Thoracic aorta (tissue), 2 donors: Measurements from ENCODE around the gene RNF150. TPM values are rescaled to one million over a fixed set of nuclear protein-coding genes. Genes with fewer than 3 reads are reported as not detected.

Experiments used
- ATAC-seq: fragments of 150-250 bp; one replicate; pipeline ENCODE4 v1.8.0; 2017; ENCODE audit warnings: low read depth; ENCODE audit not compliant: insufficient number of reproducible peaks, low FRiP score
- DNase-seq: peaks from one replicate; pipeline ENCODE4 v3.0.0-alpha.2; 2020; ENCODE audit warnings: low spot score
- H3K27ac ChIP-seq, 2 donors: fragments of 200-600 bp; sonication (generic); 1 replicate in 1 of 2; 2 replicates in 1 of 2; pipeline ENCODE4 v1.5.1; 2016; ENCODE audit warnings: mild to moderate bottlenecking in 2 of 2, moderate library complexity in 2 of 2
- H3K27me3 ChIP-seq: fragments of 200-600 bp; sonication (generic); replicated peaks from 2 replicates; pipeline ENCODE4 v1.6.0; 2016; ENCODE audit warnings: mild to moderate bottlenecking; ENCODE audit not compliant: insufficient read depth
- H3K36me3 ChIP-seq: fragments of 200-600 bp; sonication (generic); one replicate; pipeline ENCODE4 v1.5.1; 2016
- H3K4me1 ChIP-seq, 2 donors: fragments of 200-600 bp; sonication (generic); 1 replicate in 1 of 2; 2 replicates in 1 of 2; pipeline versions ENCODE4 v1.5.1 to v1.6.0; 2016; ENCODE audit warnings: low read depth in 2 of 2, mild to moderate bottlenecking in 1 of 2; ENCODE audit not compliant: control insufficient read depth in 1 of 2
- H3K4me3 ChIP-seq: fragments of 200-600 bp; sonication (generic); 2 replicates; pipeline ENCODE4 v1.5.1; 2016; ENCODE audit warnings: mild to moderate bottlenecking
- H3K9me3 ChIP-seq: fragments of 200-600 bp; sonication (generic); 2 replicates; pipeline ENCODE4 v1.5.1; 2016
- CTCF ChIP-seq: fragments of 200-600 bp; sonication (generic); IDR thresholded peaks from one replicate; pipeline ENCODE4 v1.5.1; 2019; ENCODE audit warnings: antibody characterized with exemption
- total RNA-seq, 2 donors: library from RNA; depleted of rRNA; stranded (reverse); fragments of >200 nt; gene quantifications; one replicate each; pipeline versions ENCODE4 v1.1.0 to v1.2.3, GENCODE V29; 2016

RNF150 gene
- total RNA-seq, 2 donors from 2014 or later, result 9.7 to 11.6 TPM

DNA sequence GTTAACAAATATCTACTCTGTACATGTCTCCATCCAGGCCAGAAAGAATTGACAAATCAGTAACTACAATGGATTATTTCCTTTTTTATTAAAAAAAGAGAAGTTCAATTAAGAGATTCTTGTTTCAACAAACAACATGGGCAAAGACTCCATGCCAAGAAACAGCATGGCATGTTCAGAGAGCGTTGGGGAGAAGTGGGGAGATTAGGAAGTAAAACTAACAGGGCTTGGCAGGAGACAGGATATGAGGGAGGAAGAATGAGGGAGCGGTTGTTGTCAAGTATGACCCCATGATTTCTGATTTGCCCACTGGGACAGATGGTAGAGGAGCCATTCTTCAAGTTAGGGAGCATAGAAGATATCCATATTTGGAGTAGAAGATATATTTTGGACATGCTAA is 128.4 kb downstream of the RNF150 start:
- Histone ChIP-seq H3K9me3 (no peaks in the 10 kb centered on the region), H3K4me3 (no peak overlapping the region), H3K36me3 (no peaks in the 10 kb centered on the region), H3K27me3 (no peaks in the 10 kb centered on the region), H3K4me1 (peaks cover 5 to 18% of the 10 kb centered on the region in 2 donors), H3K27ac (no peak overlapping the region)
- ATAC-seq (no peak), DNase-seq (no peak)
- TF ChIP-seq CTCF, result no peak

GRCh38 chr4:141003193-141003592 is 130.1 kb downstream of the RNF150 start:
- no peaks in the 10 kb centered on the region for H3K9me3 ChIP-seq
- DNase-seq, result no peak
- TF ChIP-seq CTCF, result no peak
- H3K36me3 ChIP-seq, result no peaks in the 10 kb centered on the region
- no peaks in the 10 kb centered on the region for H3K27me3 ChIP-seq
- H3K4me3 ChIP-seq, result no peak overlapping the region
- ATAC-seq, result no peak
- peaks cover 5 to 27% of the 10 kb centered on the region in 2 donors for H3K4me1 ChIP-seq
- peak overlapping the region; percentile 60 for H3K27ac ChIP-seq

- H3K4me1 ChIP-seq, result peaks cover 5 to 29% of the 10 kb centered on the region in 2 donors
- ATAC-seq (peak; percentile 30), DNase-seq (no peak)
- H3K9me3 ChIP-seq, result no peaks in the 10 kb centered on the region
- H3K27me3 ChIP-seq, result no peaks in the 10 kb centered on the region
- H3K4me3 ChIP-seq, result no peak overlapping the region
- no peaks in the 10 kb centered on the region for H3K36me3 ChIP-seq
- H3K27ac ChIP-seq, result peak overlapping the region; percentile 60
- no peak for TF ChIP-seq CTCF
Observed at GRCh38 chr4:141002323-141002805, 130.9 kb downstream of the RNF150 start.

- ATAC-seq, result peak; percentile 36
- Histone ChIP-seq H3K27ac (peak overlapping the region; percentile 7 to 67), H3K4me1 (peaks cover 25 to 53% of the 10 kb centered on the region in 2 donors)
Observed at GRCh38 chr4:140996766-140997165, 136.5 kb downstream of the RNF150 start.

DNA sequence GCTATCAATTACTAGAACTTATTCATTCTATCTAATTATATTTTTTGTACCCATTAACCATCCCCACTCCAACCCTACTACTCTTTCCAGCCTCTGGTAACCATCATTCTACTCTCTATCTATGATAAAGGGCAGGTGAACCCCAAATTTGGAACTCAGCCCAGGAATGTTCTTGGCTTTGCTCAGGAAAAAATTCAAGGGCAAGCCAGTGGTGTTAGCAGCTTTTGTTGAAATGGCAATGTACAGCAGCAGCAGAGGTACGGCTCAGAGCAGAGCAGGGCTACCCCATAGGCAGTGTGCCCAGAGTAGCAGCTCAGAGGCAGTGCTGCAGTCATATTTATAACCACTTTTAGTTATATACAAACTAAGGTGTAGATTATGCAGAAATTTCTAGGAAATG is 138.2 kb downstream of the RNF150 start:
- no peak for DNase-seq
- Histone ChIP-seq H3K9me3 (no peaks in the 10 kb centered on the region), H3K27me3 (no peaks in the 10 kb centered on the region), H3K27ac (peak overlapping the region in 1 of 2 donors; percentile 67), H3K36me3 (no peaks in the 10 kb centered on the region), H3K4me1 (peaks cover 25 to 53% of the 10 kb centered on the region in 2 donors), H3K4me3 (no peak overlapping the region)
- no peak for TF ChIP-seq CTCF
- ATAC-seq, result no peak

More at GRCh38 chr4:140996766-140997165, 136.5 kb downstream of the RNF150 start:
- H3K36me3 ChIP-seq, result no peaks in the 10 kb centered on the region
- H3K27me3 ChIP-seq, result no peaks in the 10 kb centered on the region
- no peak overlapping the region for H3K4me3 ChIP-seq
- no peak for TF ChIP-seq CTCF
- DNase-seq, result no peak
- no peaks in the 10 kb centered on the region for H3K9me3 ChIP-seq
